Loucy (cell line): Measurements from ENCODE around the gene KBTBD12.

Source experiments
- H2AFZ ChIP-seq: fragments of 200-600 bp; sonication (generic); 2 replicates; pipeline ENCODE4 v1.6.0; 2016; ENCODE audit warnings: antibody characterized with exemption, mild to moderate bottlenecking, low read length, moderate library complexity
- H3F3A ChIP-seq: fragments of 200-600 bp; 2 replicates; pipeline ENCODE4 v1.6.0; 2016; ENCODE audit warnings: antibody characterized with exemption, low read depth, mild to moderate bottlenecking
- H3K27me3 ChIP-seq: fragments of 200-600 bp; sonication (generic); 2 replicates; pipeline ENCODE4 v1.6.1; 2014; ENCODE audit warnings: low read length, mild to moderate bottlenecking; ENCODE audit not compliant: insufficient read depth, poor library complexity, severe bottlenecking
- H3K36me3 ChIP-seq: fragments of 200-600 bp; sonication (generic); 2 replicates; pipeline ENCODE4 v1.6.1; 2016; ENCODE audit warnings: low read length; ENCODE audit not compliant: insufficient read depth
- H3K4me1 ChIP-seq: fragments of 200-600 bp; sonication (generic); 2 replicates; pipeline ENCODE4 v1.5.1; 2014; ENCODE audit warnings: low read length, mild to moderate bottlenecking; ENCODE audit not compliant: insufficient read depth, poor library complexity, severe bottlenecking
- H3K4me2 ChIP-seq: fragments of 200-600 bp; sonication (generic); 2 replicates; pipeline ENCODE4 v1.6.0; 2014; ENCODE audit warnings: antibody characterized with exemption, low read length, low read depth, mild to moderate bottlenecking; ENCODE audit not compliant: poor library complexity, severe bottlenecking
- H3K4me3 ChIP-seq: fragments of 200-600 bp; sonication (generic); 2 replicates; pipeline ENCODE4 v1.5.1; 2014; ENCODE audit warnings: low read length, mild to moderate bottlenecking, mixed read lengths; ENCODE audit not compliant: poor library complexity, severe bottlenecking
- H3K79me2 ChIP-seq: fragments of 200-600 bp; sonication (generic); 2 replicates; pipeline ENCODE4 v1.6.1; 2014; ENCODE audit warnings: low read length; ENCODE audit not compliant: insufficient read depth
- H3K9ac ChIP-seq: fragments of 200-600 bp; sonication (generic); 2 replicates; pipeline ENCODE4 v1.6.0; 2014; ENCODE audit warnings: mild to moderate bottlenecking, low read depth, low read length, moderate library complexity; ENCODE audit not compliant: poor library complexity, severe bottlenecking
- H3K9me2 ChIP-seq: fragments of 200-600 bp; sonication (generic); replicated peaks from 2 replicates; pipeline ENCODE4 v1.6.1; 2016; ENCODE audit warnings: low read depth, low read length, mixed read lengths
- H3K9me3 ChIP-seq: fragments of 200-600 bp; sonication (generic); 2 replicates; pipeline ENCODE4 v1.6.1; 2014; ENCODE audit warnings: mild to moderate bottlenecking, antibody characterized with exemption, low read length, low read depth; ENCODE audit not compliant: insufficient read depth
- H4K20me1 ChIP-seq: fragments of 200-600 bp; sonication (generic); 2 replicates; pipeline ENCODE4 v1.6.0; 2014; ENCODE audit warnings: antibody characterized with exemption, low read length, mild to moderate bottlenecking; ENCODE audit not compliant: insufficient read depth, poor library complexity, severe bottlenecking
- CTCF ChIP-seq: fragments of 200-600 bp; sonication (generic); conservative IDR thresholded peaks from 2 replicates; pipeline ENCODE4 v1.5.1; 2014; ENCODE audit warnings: mild to moderate bottlenecking, antibody characterized with exemption, low read length
- EZH2phosphoT487 ChIP-seq: fragments of 200-600 bp; IDR thresholded peaks from 2 replicates; pipeline ENCODE4 v1.6.1; 2018; ENCODE audit warnings: antibody characterized with exemption, mild to moderate bottlenecking, moderate library complexity, borderline replicate concordance

Gene KBTBD12

DNA sequence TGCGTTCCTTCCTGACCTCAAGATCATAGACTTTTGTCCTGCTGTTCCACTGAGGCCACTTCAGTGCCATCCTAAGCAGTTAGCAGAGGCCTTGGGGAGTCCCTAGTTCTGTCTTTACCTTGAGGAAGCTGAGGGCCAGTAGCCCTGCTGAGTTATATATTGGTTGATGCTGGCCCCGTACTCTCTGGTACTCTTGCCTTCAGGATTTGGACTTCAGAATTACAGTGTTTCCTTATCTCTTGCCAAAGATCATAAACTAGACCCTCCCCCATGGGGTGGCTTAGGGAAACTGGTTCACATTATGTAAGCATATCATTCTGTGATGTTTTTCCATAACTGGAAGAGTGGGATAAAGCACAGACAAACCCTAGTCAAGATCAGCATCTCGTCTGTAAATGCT lies 33.2 kb downstream of the KBTBD12 start:
- no peaks in the 10 kb centered on the region for H3K36me3 ChIP-seq
- no peaks in the 10 kb centered on the region for H3K27me3 ChIP-seq
- H4K20me1 ChIP-seq, result no peaks in the 10 kb centered on the region
- no peak overlapping the region for H3K4me2 ChIP-seq
- H3K9ac ChIP-seq, result no peak overlapping the region
- no peak overlapping the region for H3K4me3 ChIP-seq
- H3K79me2 ChIP-seq, result no peaks in the 10 kb centered on the region
- H3K9me3 ChIP-seq, result no peaks in the 10 kb centered on the region
- no peaks in the 10 kb centered on the region for H3K4me1 ChIP-seq
- TF ChIP-seq CTCF, result no peak
- TF ChIP-seq EZH2phosphoT487, result no peak
- H2AFZ ChIP-seq, result no peak overlapping the region
- no peaks in the 10 kb centered on the region for H3F3A ChIP-seq
- H3K9me2 ChIP-seq, result no peaks in the 10 kb centered on the region

GRCh38 chr3:127949446-127950055 lies 34.5 kb downstream of the KBTBD12 start:
- H3K4me2 ChIP-seq, result no peak overlapping the region

DNA sequence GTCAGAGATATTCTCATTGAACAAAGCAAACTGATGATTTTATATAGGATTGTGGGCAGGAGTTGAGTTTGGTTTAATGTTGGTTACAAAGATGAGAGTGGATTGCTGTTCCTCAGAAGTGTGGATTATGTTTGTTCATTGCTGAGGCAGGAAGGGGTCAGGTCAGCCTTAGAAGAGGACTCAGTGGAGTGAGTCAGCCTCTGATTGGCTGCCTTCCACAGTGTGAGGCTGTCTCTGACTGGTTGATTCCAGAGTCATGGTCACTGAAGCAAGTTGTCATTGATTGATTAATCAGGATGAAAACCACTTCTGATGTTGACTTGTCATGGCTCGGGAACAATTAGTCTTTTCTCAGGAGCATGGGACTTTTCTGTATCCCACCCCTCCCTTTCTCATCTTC lies 36.2 kb downstream of the KBTBD12 start:
- Histone ChIP-seq H3K4me3 (no peak overlapping the region), H3K36me3 (no peaks in the 10 kb centered on the region)

More at GRCh38 chr3:127949446-127950055, 34.5 kb downstream of the KBTBD12 start:
- H2AFZ ChIP-seq, result no peak overlapping the region
- no peaks in the 10 kb centered on the region for H3F3A ChIP-seq
- no peaks in the 10 kb centered on the region for H3K9me2 ChIP-seq
- no peaks in the 10 kb centered on the region for H3K4me1 ChIP-seq
- TF ChIP-seq EZH2phosphoT487, result no peak
- TF ChIP-seq CTCF, result no peak
- no peaks in the 10 kb centered on the region for H3K79me2 ChIP-seq
- H3K4me3 ChIP-seq, result no peak overlapping the region
- no peaks in the 10 kb centered on the region for H4K20me1 ChIP-seq
- H3K9ac ChIP-seq, result no peak overlapping the region
- no peaks in the 10 kb centered on the region for H3K27me3 ChIP-seq
- H3K36me3 ChIP-seq, result no peaks in the 10 kb centered on the region
- H3K9me3 ChIP-seq, result no peaks in the 10 kb centered on the region

More for the DNA sequence above, 36.2 kb downstream of the KBTBD12 start:
- H4K20me1 ChIP-seq, result no peaks in the 10 kb centered on the region
- H3K27me3 ChIP-seq, result no peaks in the 10 kb centered on the region
- no peaks in the 10 kb centered on the region for H3K4me1 ChIP-seq
- no peak overlapping the region for H3K4me2 ChIP-seq
- no peaks in the 10 kb centered on the region for H3F3A ChIP-seq
- no peak overlapping the region for H3K9ac ChIP-seq
- H3K9me2 ChIP-seq, result no peaks in the 10 kb centered on the region
- H2AFZ ChIP-seq, result no peak overlapping the region; the same call in 1 of the 2 replicates
- no peaks in the 10 kb centered on the region for H3K9me3 ChIP-seq
- no peaks in the 10 kb centered on the region for H3K79me2 ChIP-seq
- no peak for TF ChIP-seq EZH2phosphoT487
- no peak for TF ChIP-seq CTCF
